HS-27A (cell line): ENCODE measurements around the gene BAIAP2L2.

ENCODE experiments used
- DNase-seq: peaks from one replicate; pipeline ENCODE4 v3.0.0-alpha.2; 2012; ENCODE audit warnings: low read depth, missing footprints

BAIAP2L2 gene

GRCh38 chr22:38107692-38108515 is 2.6 kb downstream of the BAIAP2L2 start:
- no peak for DNase-seq

GRCh38 chr22:38106814-38107578 is 3.5 kb downstream of the BAIAP2L2 start:
- DNase-seq: no peak

- DNase-seq: no peak
Observed at GRCh38 chr22:38104084-38104483, 6.4 kb downstream of the BAIAP2L2 start.

- no peak for DNase-seq
Observed at GRCh38 chr22:38103641-38104040, 6.8 kb downstream of the BAIAP2L2 start.

DNA sequence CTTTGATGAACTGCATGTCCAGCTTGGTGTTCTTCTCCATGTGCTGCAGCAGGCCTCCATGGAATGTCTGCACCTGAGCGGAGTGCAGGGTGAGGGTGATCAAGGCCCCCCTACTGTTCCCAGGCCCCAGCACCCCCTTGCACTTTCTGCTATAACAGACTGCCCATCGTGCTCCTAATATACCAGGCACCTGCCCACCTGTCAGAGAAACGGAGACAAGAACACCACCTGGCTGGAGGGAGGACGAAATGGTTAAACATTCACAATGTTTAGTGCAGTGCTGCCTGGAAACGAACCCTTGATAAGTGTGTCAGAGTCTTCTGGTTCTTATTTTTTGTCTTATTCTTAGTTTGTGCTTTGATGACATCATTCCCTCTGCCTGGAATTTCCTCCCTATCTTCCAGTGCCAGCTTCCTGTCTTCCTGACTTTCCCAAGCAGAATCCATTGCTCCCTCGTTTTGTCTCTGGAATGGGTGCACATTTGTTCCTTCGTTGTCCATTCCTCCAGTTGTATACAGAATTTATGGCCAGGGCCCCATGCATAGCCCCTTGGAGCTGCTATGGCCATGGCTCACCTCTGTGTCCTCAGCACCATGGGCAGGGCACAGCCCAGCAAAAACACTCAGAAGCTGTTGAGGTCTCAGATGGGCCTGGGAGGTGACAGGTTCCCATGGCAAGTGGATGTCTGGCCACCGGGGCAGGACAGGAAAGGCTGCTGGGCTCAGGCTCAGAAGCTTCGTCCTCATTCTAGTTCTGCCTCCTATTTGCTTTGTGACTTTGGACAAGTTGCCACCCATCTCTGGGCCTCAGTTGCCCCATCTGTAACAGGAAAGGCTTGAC is 11.9 kb downstream of the BAIAP2L2 start:
- DNase-seq: no peak

GRCh38 chr22:38097557-38098409 is 12.7 kb downstream of the BAIAP2L2 start:
- no peak for DNase-seq

DNA sequence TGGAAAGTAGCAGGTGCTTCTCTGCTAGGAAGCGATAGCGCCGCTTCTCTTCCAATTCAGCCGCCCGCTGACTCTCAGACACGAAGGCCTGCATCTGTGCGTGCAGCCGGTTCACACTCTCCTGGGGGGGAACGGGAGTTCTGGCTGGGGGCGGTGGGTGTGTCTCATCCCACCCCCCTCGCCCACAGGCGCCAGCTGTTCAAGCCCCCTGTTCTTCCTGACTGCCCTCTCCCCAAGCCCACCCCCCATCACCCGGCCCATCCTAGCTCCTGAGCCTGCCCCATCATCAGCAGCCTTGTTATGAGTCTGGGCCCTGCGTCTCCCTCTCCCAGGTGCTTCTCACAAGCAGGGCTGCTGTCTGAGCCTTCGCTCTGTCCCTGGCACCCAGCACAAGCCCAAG is 13.4 kb downstream of the BAIAP2L2 start:
- no peak for DNase-seq

DNA sequence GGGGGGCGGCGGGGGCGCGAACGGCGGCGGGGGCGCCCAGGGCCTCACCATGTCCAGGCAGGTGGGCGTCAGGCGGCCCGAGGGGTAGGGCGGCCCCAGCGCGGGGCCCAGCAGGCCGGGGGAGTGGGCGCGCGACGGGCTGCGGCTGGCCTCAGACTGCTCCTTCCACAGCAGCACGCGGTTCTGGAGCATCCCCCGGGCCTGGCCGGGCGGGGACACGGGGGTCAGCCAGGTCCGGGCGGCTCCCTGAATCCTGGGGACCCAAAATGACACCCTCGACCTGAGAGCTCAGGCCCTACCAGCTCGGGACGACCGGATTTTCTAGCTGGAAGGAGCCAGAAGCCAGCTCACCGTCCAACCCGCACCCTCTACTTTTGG is 21.0 kb downstream of the BAIAP2L2 start:
- no peak for DNase-seq

GRCh38 chr22:38088629-38089473 is 21.6 kb downstream of the BAIAP2L2 start:
- DNase-seq: no peak

- no peak for DNase-seq
Observed at GRCh38 chr22:38087855-38088254, 22.6 kb downstream of the BAIAP2L2 start.

DNA sequence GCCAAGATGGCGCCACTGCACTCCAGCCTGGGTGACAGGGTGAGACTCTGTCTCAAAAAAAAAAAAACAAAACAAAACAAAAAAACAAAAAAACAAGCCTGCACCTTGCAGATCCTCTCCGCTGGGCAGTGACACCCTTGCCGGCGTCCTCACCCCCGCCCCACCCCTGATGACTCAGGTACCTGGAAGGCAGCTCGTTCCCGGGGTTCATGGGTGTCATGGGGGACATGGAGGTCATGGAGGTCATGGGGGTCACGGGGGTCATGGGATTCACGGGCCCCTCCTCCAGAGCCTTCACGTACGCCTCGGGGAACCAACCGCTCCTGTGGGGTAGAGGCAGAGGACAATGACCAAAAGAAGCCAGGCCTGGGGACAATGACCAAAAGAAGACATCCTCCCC is 23.5 kb downstream of the BAIAP2L2 start:
- DNase-seq: no peak

DNA sequence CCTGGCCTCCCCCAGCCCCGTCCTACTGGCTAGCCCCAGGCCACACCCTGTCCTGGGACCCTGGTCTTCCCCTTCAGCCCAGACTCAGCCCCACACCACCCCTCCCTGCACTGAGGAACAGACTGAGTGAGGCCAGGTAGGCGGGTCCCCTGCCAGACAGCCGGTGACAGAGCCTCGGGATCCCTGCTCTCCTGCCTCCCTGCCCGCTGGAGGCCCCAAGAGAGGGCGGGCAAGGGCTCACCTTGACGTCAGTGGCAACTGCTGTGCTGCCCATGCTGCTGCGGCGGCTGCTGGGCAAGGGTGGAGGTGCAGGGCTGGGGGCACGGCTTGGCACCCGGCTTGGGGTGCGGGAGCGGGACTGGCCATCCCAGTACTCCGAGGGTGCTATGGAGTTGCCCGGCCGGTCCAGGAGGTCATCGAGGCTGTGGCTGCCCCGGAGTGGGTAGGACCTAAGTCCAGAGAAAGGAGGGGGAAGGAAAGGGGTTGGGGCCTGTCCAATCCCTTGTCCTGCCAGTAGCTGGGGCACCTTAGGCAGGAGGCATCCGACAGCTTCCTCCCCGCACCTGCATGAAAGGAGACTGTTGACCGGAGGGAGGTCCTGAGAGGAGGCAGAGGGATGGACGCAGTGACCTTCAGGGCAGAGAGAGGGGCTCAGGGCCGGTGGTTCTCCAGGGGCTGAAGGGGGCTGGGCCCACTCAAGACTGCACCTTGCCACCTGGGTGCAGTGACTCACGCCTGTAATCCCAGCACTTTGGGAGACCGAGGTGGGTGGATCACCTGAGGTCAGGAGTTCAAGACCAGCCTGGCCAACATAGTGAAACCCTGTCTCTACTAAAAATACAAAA is 24.3 kb downstream of the BAIAP2L2 start:
- no peak for DNase-seq

- no peak for DNase-seq
Observed at GRCh38 chr22:38085501-38085900, 25.0 kb downstream of the BAIAP2L2 start.

DNA sequence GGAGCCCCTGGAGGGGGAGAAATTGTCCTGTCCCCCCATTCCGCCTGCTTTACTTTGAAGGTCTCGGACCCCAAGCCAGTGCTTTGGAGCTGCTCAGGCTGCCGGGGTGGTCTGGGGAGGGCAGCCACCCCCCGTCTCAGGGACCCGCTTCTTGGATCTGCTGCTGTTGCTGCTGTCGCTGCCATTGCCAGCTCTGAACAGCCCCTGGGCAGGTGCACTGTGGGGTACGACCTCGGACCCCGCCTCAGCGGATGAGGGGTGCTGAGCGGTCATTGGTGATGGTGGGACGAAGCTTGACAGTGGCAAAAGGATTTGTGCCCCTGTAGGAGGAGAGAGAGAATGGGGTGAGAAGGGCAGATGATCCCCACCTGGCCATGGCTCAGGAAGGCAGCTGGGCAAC is 25.4 kb downstream of the BAIAP2L2 start:
- DNase-seq: no peak

DNA sequence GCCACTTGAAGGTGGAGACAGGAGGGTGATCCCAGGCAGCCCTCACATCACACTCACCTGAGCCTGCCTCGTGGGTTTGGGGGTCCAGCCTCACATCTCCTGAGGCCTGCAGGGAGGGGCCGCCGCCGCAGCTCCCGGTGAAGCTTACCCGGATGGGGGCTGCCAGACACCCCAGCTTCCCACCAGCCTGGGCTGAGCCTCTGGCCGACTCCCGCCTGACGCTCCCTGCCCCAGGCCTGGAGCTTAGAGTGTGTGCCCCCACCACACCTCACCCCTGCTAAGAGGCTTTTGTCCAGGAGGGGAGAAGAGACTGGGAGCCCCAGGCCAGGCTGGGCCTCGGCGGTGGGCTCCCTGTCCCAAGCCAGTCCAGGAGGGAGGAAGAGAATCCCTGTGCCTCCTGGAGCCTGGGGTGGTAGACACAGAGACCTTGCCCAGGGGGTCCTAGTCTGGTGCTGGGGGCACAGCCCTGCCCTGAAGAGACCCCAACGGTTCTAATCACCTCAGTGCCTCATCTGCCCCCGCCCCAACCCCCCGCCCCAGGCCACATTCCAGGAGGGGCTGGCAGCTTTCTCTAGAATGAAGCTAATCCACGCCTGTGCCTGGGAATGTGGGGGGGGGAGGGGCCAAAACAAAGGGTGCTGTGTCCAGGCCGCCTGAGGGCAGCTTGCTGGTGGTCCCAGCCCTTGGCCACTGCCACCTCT is 26.4 kb downstream of the BAIAP2L2 start, which contains the start of gene SLC16A8:
Gene SLC16A8 (minus strand): TSS at position 254 of the 701 bp plus-strand sequence. CDS start 1,311 bp downstream, outside the sequence.
- DNase-seq: no peak

DNA sequence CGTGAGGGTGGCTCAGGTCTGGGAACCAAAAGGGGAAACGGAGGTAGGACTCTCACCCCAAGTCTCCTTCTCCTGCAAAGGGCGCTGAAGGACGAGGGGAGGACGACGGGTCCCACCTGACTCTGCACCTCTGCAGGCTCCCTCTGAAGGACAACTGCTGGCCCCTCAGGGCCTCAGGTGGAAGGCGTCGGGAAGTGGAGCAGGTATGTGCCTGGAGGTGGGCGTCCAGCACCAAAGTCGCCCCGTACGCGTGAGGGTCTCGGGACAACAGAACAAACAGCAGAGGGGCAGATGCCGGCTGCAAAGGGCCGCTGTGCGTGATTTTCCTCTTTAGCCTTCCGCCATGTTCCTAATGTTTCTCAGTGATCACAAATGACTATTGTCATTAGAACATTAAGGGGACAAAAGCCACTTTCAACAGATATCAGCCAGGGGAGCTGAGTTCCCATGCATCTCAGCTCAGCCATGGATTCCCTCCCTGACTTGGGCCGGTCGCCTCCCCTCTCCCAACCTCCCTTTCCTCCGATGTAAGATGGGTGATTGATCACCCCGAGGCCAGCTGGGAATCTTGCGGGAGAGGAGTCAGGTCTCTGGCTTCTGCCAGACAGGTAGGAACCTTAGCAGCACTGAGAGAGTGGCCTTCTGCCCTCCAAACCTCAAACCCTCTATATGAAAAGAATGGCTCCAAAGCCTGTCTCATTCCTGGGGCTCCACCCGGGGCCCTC is 27.3 kb downstream of the BAIAP2L2 start:
- DNase-seq: no peak

GRCh38 chr22:38081941-38082828 is 28.3 kb downstream of the BAIAP2L2 start:
- no peak for DNase-seq
